ENCODE data around the gene HEPHL1.
A peak's percentile ranks its signal among the peaks of the same experiment; 100 is the strongest.
"Not testable (repeated sequence)": the region's sequence is repeated elsewhere in the genome, so short reads cannot be mapped to it uniquely, and the experiment has no call there.

Gene HEPHL1

GRCh38 chr11:94091091-94091490 lies 69.9 kb downstream of the HEPHL1 start:
- DNase-seq, result no peak

GRCh38 chr11:94100253-94100652 lies 79.1 kb downstream of the HEPHL1 start:
- no peak for DNase-seq

GRCh38 chr11:94103471-94103870 lies 82.3 kb downstream of the HEPHL1 start:
- no peak for DNase-seq

- DNase-seq, result no peak
Observed at GRCh38 chr11:94104734-94105133, 83.6 kb downstream of the HEPHL1 start.

- DNase-seq, result no peak
Observed at GRCh38 chr11:94106716-94107115, 85.6 kb downstream of the HEPHL1 start.

GRCh38 chr11:94107363-94107762 lies 86.2 kb downstream of the HEPHL1 start:
- DNase-seq, result no peak

- DNase-seq, result no peak
Observed at GRCh38 chr11:94111241-94111640, 90.1 kb downstream of the HEPHL1 start.

- DNase-seq, result no peak
Observed at GRCh38 chr11:94111660-94112059, 90.5 kb downstream of the HEPHL1 start.

GRCh38 chr11:94112206-94112953 lies 91.2 kb downstream of the HEPHL1 start:
- no peak for DNase-seq

- DNase-seq, result no peak
Observed at GRCh38 chr11:94117197-94117574, 96.0 kb downstream of the HEPHL1 start.

GRCh38 chr11:94117871-94118270 lies 96.7 kb downstream of the HEPHL1 start:
- DNase-seq, result no peak

GRCh38 chr11:94119676-94120075 lies 98.5 kb downstream of the HEPHL1 start:
- not testable (repeated sequence) for DNase-seq

- DNase-seq, result not testable (repeated sequence)
Observed at GRCh38 chr11:94120516-94120915, 99.4 kb downstream of the HEPHL1 start.

- no peak for DNase-seq
Observed at GRCh38 chr11:94120946-94121345, 99.8 kb downstream of the HEPHL1 start.

GRCh38 chr11:94125407-94126115 lies 104.4 kb downstream of the HEPHL1 start:
- no peak for DNase-seq

GRCh38 chr11:94127638-94128037 lies 106.5 kb downstream of the HEPHL1 start:
- no peak for DNase-seq

- no peak for DNase-seq
Observed at GRCh38 chr11:94128291-94128745, 107.2 kb downstream of the HEPHL1 start.

GRCh38 chr11:94128746-94129511 lies 107.8 kb downstream of the HEPHL1 start, which contains the start of gene PANX1:
TSS of gene PANX1 (plus strand) at chr11:94128841. CDS start at chr11:94129313, 472 bp downstream.
- DNase-seq, result peak; percentile 71

- no peak for DNase-seq
Observed at GRCh38 chr11:94129512-94130297, 108.6 kb downstream of the HEPHL1 start.

GRCh38 chr11:94130298-94131046 lies 109.3 kb downstream of the HEPHL1 start:
- DNase-seq, result no peak

GRCh38 chr11:94131047-94131717 lies 110.0 kb downstream of the HEPHL1 start:
- DNase-seq, result no peak
